Measurements from ENCODE around the gene RGS14. TPM values are rescaled to one million over a fixed set of nuclear protein-coding genes. Genes with fewer than 3 reads are reported as not detected.

RGS14 gene
- total and polyA plus RNA-seq, 2 donors (not counting 3 experiments of a cell fraction or from before 2014, with no cell fraction given): 4.3 to 7.3 TPM

- TF ChIP-seq POLR2AphosphoS5 (IDR thresholded peaks at IDR 0.05; ENCODE audit: insufficient read depth, low read depth, low read length) (no peak), MYC (IDR thresholded peaks at IDR 0.05; ENCODE audit: low read depth, low read length) (no peak), GATA2 (IDR thresholded peaks at IDR 0.05; ENCODE audit: insufficient read depth, insufficient read length, low read depth, low read length) (no peak), JUN (IDR thresholded peaks at IDR 0.05; ENCODE audit: borderline replicate concordance, insufficient read depth, insufficient read length, low read depth) (no peak), MAX (IDR thresholded peaks at IDR 0.05; ENCODE audit: insufficient read depth, insufficient read length) (no peak), POLR2A (IDR thresholded peaks at IDR 0.05; ENCODE audit: low read depth, low read length) (no peak), FOS (IDR thresholded peaks at IDR 0.05; ENCODE audit: borderline replicate concordance, insufficient read depth, low read length) (no peak), CTCF (IDR thresholded peaks at IDR 0.05; ENCODE audit: extremely low read depth in 1 of 2, insufficient read depth in 1 of 2, low read depth in 1 of 2, low read length in 2 of 2) (no peak), EZH2 (IDR thresholded peaks at IDR 0.05; ENCODE audit: borderline replicate concordance, low read depth, low read length, severe bottlenecking) (no peak)
- no peaks in the 10 kb centered on the region for H3K9me3 ChIP-seq (replicated peaks; ENCODE audit: control insufficient read depth, insufficient read depth, low read length)
- no peaks in the 10 kb centered on the region for H3K9me1 ChIP-seq (replicated peaks; ENCODE audit: control insufficient read depth, extremely low read depth, insufficient read depth, low read length)
- no peaks in the 10 kb centered on the region for H3K27me3 ChIP-seq (ENCODE audit: control insufficient read depth in 2 of 2, insufficient read depth in 2 of 2, low read length in 2 of 2)
- H3K4me3 ChIP-seq (replicated peaks in 1 of 3; ENCODE audit: insufficient read depth in 1 of 3, low read depth in 1 of 3, low read length in 3 of 3): no peak overlapping the region
- intact Hi-C loops (cut with micrococcal nuclease) (loop anchor here (2.0 kb wide), 1 partner anchor 37 kb away; no protein-coding TSS in a partner anchor), dilution Hi-C loops (cut with MboI; ENCODE audit: extremely low pct_ligation_motif_present, low sequenced_read_pairs) (no loop called here)
- no TSS peak for BruUV-seq (replicated peaks)
- H2AFZ ChIP-seq (ENCODE audit: low read depth, low read length): no peak overlapping the region
- peaks cover 54% of the 10 kb centered on the region for H3K79me2 ChIP-seq (ENCODE audit: control insufficient read depth, insufficient read depth, low read length)
- peaks cover 21% of the 10 kb centered on the region for H3K4me1 ChIP-seq (ENCODE audit: control insufficient read depth, extremely low read depth, insufficient read depth, low read length)
- peaks cover 2 to 4% of the 10 kb centered on the region in 2 experiments for H3K36me3 ChIP-seq (ENCODE audit: control insufficient read depth in 2 of 2, extremely low read depth in 1 of 2, insufficient read depth in 2 of 2, low read length in 2 of 2)
- no peak overlapping the region for H3K27ac ChIP-seq (ENCODE audit: insufficient read depth, low read depth, low read length)
- ChIA-PET CTCF (interaction anchor here (1.0 to 1.3 kb wide), 2 partner anchors 29 to 40 kb away, joined by 3 read pairs; no protein-coding TSS in a partner anchor), POLR2A (interaction anchor here (2.1 kb wide), 1 partner anchor 12 kb away, joined by 6 read pairs; no protein-coding TSS in a partner anchor)
- no peak for FAIRE-seq
- no peak overlapping the region for H3K4me2 ChIP-seq (ENCODE audit: insufficient read depth, low read length)
- H4K20me1 ChIP-seq (replicated peaks; ENCODE audit: control insufficient read depth, extremely low read depth, insufficient read depth, low read length): no peaks in the 10 kb centered on the region
- no peak for DNase-seq (ENCODE audit: low read depth, low spot score)
- no peak overlapping the region for H3K9ac ChIP-seq (replicated peaks; ENCODE audit: extremely low read depth, insufficient read depth, low read length)
These were observed 8.0 kb upstream of the RGS14 start for GRCh38 chr5:177349762-177350161.
